GM23338 (cell line): ENCODE measurements around the gene MCTP1. TPM values are rescaled to one million over a fixed set of nuclear protein-coding genes. Genes with fewer than 3 reads are reported as not detected.

ENCODE experiments used
- ATAC-seq: fragments of 200-7000 bp; cut with Tn5 transposase; 3 replicates; pipeline ENCODE4 v1.9.1; 2020
- DNase-seq: peaks from one replicate; pipeline ENCODE4 v3.0.0-alpha.2; 2015; ENCODE audit warnings: low spot score
- H2AFZ ChIP-seq: fragments of 200-600 bp; sonication (generic); 2 replicates; pipeline ENCODE4 v1.8.0; 2016; ENCODE audit warnings: antibody characterized with exemption, mild to moderate bottlenecking, moderate library complexity
- H3F3A ChIP-seq: fragments of 200-600 bp; sonication (generic); replicated peaks from 2 replicates; pipeline ENCODE4 v1.8.0; 2017; ENCODE audit warnings: antibody characterized with exemption, mixed run types, low read depth
- H3K27ac ChIP-seq: fragments of 200-600 bp; sonication (generic); 2 replicates; pipeline ENCODE4 v1.6.1; 2016; ENCODE audit warnings: low read depth
- H3K27me3 ChIP-seq: fragments of 200-600 bp; sonication (generic); 2 replicates; pipeline ENCODE4 v1.8.0; 2016; ENCODE audit warnings: mild to moderate bottlenecking, mixed run types, moderate library complexity; ENCODE audit not compliant: insufficient read depth
- H3K36me3 ChIP-seq: fragments of 200-600 bp; sonication (generic); 2 replicates; pipeline ENCODE4 v1.8.0; 2016; ENCODE audit warnings: mild to moderate bottlenecking; ENCODE audit not compliant: insufficient read depth
- H3K4me1 ChIP-seq: fragments of 200-600 bp; sonication (generic); 2 replicates; pipeline ENCODE4 v1.8.0; 2016; ENCODE audit warnings: mild to moderate bottlenecking, moderate library complexity; ENCODE audit not compliant: insufficient read depth
- H3K4me2 ChIP-seq: fragments of 200-600 bp; sonication (generic); 2 replicates; pipeline ENCODE4 v1.7.1; 2017; ENCODE audit warnings: mixed run types
- H3K4me3 ChIP-seq: fragments of 200-600 bp; sonication (generic); 2 replicates; pipeline ENCODE4 v1.6.1; 2016; ENCODE audit warnings: mixed run types
- H3K79me2 ChIP-seq: fragments of 200-600 bp; sonication (generic); replicated peaks from 2 replicates; pipeline ENCODE4 v1.8.0; 2017; ENCODE audit warnings: mild to moderate bottlenecking; ENCODE audit not compliant: insufficient read depth
- H3K9me2 ChIP-seq: fragments of 200-600 bp; sonication (generic); 2 replicates; pipeline ENCODE4 v1.8.0; 2017; ENCODE audit not compliant: insufficient read depth
- H4K20me1 ChIP-seq: fragments of 200-600 bp; sonication (generic); replicated peaks from 2 replicates; pipeline ENCODE4 v1.8.0; 2017; ENCODE audit warnings: mild to moderate bottlenecking; ENCODE audit not compliant: insufficient read depth
- H3K27ac Mint-ChIP-seq: 2 replicates; pipeline ENCODE4 v1.8.0; 2020; ENCODE audit warnings: inconsistent platforms, mild to moderate bottlenecking, moderate library complexity, mixed read lengths
- H3K27me3 Mint-ChIP-seq: 3 replicates; pipeline ENCODE4 v1.8.0; 2022; ENCODE audit warnings: low read depth, mild to moderate bottlenecking, moderate library complexity, mixed read lengths, inconsistent platforms; ENCODE audit not compliant: insufficient read depth, poor library complexity
- H3K36me3 Mint-ChIP-seq: 3 replicates; pipeline ENCODE4 v1.8.0; 2021; ENCODE audit warnings: low read depth, mild to moderate bottlenecking, inconsistent platforms, moderate library complexity, mixed read lengths
- H3K4me1 Mint-ChIP-seq: 3 replicates; pipeline ENCODE4 v1.8.0; 2020; ENCODE audit warnings: mild to moderate bottlenecking, inconsistent platforms, mixed read lengths
- H3K4me3 Mint-ChIP-seq: 3 replicates; pipeline ENCODE4 v1.8.0; 2021; ENCODE audit warnings: moderate library complexity, mild to moderate bottlenecking, inconsistent platforms, mixed read lengths
- H3K9me3 Mint-ChIP-seq: 3 replicates; pipeline ENCODE4 v1.8.0; 2020; ENCODE audit warnings: moderate library complexity, mild to moderate bottlenecking, inconsistent platforms, mixed read lengths
- CREB1 ChIP-seq: fragments of 250-450 bp; sonication (Bioruptor Pico); IDR thresholded peaks from 2 replicates; pipeline ENCODE4 v1.5.0; 2020; ENCODE audit warnings: low read depth, mild to moderate bottlenecking, moderate library complexity
- EZH2 ChIP-seq: fragments of 200-600 bp; sonication (generic); IDR thresholded peaks from one replicate; pipeline ENCODE4 v1.8.0; 2017; ENCODE audit warnings: antibody characterized with exemption, mild to moderate bottlenecking, low read depth; ENCODE audit not compliant: unreplicated experiment
- EZH2phosphoT487 ChIP-seq: fragments of 200-600 bp; sonication (generic); IDR thresholded peaks from one replicate; pipeline ENCODE4 v1.8.1; 2018; ENCODE audit warnings: antibody characterized with exemption; ENCODE audit not compliant: unreplicated experiment
- JUNB ChIP-seq: IDR thresholded peaks from one replicate; pipeline ENCODE4 v1.6.1; 2016; ENCODE audit warnings: antibody characterized with exemption; ENCODE audit not compliant: unreplicated experiment
- NANOG ChIP-seq: IDR thresholded peaks from 2 replicates; pipeline ENCODE4 v1.6.1; 2016; ENCODE audit warnings: antibody characterized with exemption, borderline replicate concordance
- POLR2AphosphoS5 ChIP-seq: IDR thresholded peaks from 2 replicates; pipeline ENCODE4 v1.6.1; 2016; ENCODE audit warnings: antibody characterized with exemption, low read depth
- STAT1 ChIP-seq: IDR thresholded peaks from one replicate; pipeline ENCODE4 v1.6.1; 2016; ENCODE audit warnings: antibody characterized with exemption; ENCODE audit not compliant: unreplicated experiment
- ZNF114 ChIP-seq: fragments of 250-450 bp; sonication (Bioruptor Pico); IDR thresholded peaks from 2 replicates; pipeline ENCODE4 v1.5.0; 2020; ENCODE audit warnings: mild to moderate bottlenecking, moderate library complexity
- ZNF331 ChIP-seq: fragments of 250-450 bp; sonication (Bioruptor Pico); IDR thresholded peaks from 2 replicates; pipeline ENCODE4 v1.5.0; 2020; ENCODE audit warnings: low read depth, mild to moderate bottlenecking, moderate library complexity
- polyA plus RNA-seq: library from polyadenylated mRNA; unstranded; fragments of >200 nt; fragmentation: Nextera tagmentation; extraction: Ambion mirVana; gene quantifications from 2 replicates; pipeline ENCODE4 v1.2.1, GENCODE V29; 2016
- total RNA-seq: library from RNA; depleted of rRNA; stranded (reverse); fragments of >200 nt; shearing (Covaris generic); gene quantifications from 2 replicates; pipeline ENCODE4 v1.2.3, GENCODE V29; 2014
- TF ChIP-seq, protein P1 (sequence below), 2 experiments: fragments of 200-600 bp in 1 of 2; sonication (generic) in 1 of 2; conservative IDR thresholded peaks; 2 replicates each; pipeline versions ENCODE4 v1.5.1 to v1.6.1; 2016 to 2017; ENCODE audit warnings: antibody characterized with exemption in 2 of 2, low read depth in 2 of 2, mild to moderate bottlenecking in 2 of 2, moderate library complexity in 1 of 2
- TF ChIP-seq, protein P2 (sequence below): fragments of 250-450 bp; sonication (Bioruptor Pico); IDR thresholded peaks from 2 replicates; pipeline ENCODE4 v1.5.0; 2020; ENCODE audit warnings: mild to moderate bottlenecking, moderate library complexity
- TF ChIP-seq, protein P3 (sequence below): IDR thresholded peaks from one replicate; pipeline ENCODE4 v1.6.1; 2018; ENCODE audit warnings: antibody characterized with exemption; ENCODE audit not compliant: unreplicated experiment
- TF ChIP-seq, protein P4 (sequence below): IDR thresholded peaks from 2 replicates; pipeline ENCODE4 v1.6.1; 2016; ENCODE audit warnings: antibody characterized with exemption

MCTP1 gene
- total and polyA plus RNA-seq, 2 experiments from 2014 or later = 3.7 to 4.2 TPM

DNA sequence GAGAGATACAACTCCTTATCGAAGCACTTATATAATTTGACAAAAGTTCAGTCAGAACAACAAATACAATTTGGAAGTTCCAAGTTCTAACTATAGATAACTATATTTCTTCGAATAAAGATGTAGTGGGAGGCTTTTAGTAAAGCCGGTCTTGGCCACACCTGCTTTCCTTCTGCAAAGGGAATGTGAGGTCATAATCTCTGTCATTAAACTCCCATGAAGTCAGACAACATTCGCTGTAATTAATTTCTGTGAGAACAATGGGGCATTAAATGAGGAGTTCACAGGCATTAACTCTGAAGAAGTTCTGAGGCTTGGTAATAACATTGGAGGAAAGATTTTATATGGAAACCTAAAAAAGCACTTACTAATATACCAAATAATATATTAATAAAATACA is 67.5 kb downstream of the MCTP1 start:
- Histone ChIP-seq H3K27ac (no peak overlapping the region), H3K4me1 (peaks cover 4% of the 10 kb centered on the region; the same call in 1 of the 2 replicates), H4K20me1 (no peaks in the 10 kb centered on the region), H3K4me2 (no peak overlapping the region), H2AFZ (no peak overlapping the region), H3K27me3 (no peaks in the 10 kb centered on the region), H3F3A (no peaks in the 10 kb centered on the region), H3K36me3 (no peaks in the 10 kb centered on the region), H3K9me2 (no peaks in the 10 kb centered on the region), H3K4me3 (no peak overlapping the region), H3K79me2 (no peaks in the 10 kb centered on the region)
- no peak for ATAC-seq
- Mint-ChIP-seq H3K27me3 (no peaks in the 10 kb centered on the region), H3K27ac (no peak overlapping the region), H3K4me3 (no peak overlapping the region), H3K9me3 (peaks cover 6% of the 10 kb centered on the region; the same call in 2 of the 3 replicates), H3K4me1 (peaks cover 15% of the 10 kb centered on the region), H3K36me3 (peaks cover 4% of the 10 kb centered on the region; the same call in 1 of the 3 replicates)
- TF ChIP-seq EZH2phosphoT487 = no peak
- TF ChIP-seq ZNF114 (CRISPR knock-in tag) = no peak
- TF ChIP-seq ZNF331 (CRISPR knock-in tag) = no peak
- no peak for TF ChIP-seq NANOG
- TF ChIP-seq, protein P1, sequence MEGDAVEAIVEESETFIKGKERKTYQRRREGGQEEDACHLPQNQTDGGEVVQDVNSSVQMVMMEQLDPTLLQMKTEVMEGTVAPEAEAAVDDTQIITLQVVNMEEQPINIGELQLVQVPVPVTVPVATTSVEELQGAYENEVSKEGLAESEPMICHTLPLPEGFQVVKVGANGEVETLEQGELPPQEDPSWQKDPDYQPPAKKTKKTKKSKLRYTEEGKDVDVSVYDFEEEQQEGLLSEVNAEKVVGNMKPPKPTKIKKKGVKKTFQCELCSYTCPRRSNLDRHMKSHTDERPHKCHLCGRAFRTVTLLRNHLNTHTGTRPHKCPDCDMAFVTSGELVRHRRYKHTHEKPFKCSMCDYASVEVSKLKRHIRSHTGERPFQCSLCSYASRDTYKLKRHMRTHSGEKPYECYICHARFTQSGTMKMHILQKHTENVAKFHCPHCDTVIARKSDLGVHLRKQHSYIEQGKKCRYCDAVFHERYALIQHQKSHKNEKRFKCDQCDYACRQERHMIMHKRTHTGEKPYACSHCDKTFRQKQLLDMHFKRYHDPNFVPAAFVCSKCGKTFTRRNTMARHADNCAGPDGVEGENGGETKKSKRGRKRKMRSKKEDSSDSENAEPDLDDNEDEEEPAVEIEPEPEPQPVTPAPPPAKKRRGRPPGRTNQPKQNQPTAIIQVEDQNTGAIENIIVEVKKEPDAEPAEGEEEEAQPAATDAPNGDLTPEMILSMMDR (conservative IDR thresholded peaks at IDR 0.05; ENCODE audit: low read depth in 2 of 2) = no peak
- TF ChIP-seq, protein P2, sequence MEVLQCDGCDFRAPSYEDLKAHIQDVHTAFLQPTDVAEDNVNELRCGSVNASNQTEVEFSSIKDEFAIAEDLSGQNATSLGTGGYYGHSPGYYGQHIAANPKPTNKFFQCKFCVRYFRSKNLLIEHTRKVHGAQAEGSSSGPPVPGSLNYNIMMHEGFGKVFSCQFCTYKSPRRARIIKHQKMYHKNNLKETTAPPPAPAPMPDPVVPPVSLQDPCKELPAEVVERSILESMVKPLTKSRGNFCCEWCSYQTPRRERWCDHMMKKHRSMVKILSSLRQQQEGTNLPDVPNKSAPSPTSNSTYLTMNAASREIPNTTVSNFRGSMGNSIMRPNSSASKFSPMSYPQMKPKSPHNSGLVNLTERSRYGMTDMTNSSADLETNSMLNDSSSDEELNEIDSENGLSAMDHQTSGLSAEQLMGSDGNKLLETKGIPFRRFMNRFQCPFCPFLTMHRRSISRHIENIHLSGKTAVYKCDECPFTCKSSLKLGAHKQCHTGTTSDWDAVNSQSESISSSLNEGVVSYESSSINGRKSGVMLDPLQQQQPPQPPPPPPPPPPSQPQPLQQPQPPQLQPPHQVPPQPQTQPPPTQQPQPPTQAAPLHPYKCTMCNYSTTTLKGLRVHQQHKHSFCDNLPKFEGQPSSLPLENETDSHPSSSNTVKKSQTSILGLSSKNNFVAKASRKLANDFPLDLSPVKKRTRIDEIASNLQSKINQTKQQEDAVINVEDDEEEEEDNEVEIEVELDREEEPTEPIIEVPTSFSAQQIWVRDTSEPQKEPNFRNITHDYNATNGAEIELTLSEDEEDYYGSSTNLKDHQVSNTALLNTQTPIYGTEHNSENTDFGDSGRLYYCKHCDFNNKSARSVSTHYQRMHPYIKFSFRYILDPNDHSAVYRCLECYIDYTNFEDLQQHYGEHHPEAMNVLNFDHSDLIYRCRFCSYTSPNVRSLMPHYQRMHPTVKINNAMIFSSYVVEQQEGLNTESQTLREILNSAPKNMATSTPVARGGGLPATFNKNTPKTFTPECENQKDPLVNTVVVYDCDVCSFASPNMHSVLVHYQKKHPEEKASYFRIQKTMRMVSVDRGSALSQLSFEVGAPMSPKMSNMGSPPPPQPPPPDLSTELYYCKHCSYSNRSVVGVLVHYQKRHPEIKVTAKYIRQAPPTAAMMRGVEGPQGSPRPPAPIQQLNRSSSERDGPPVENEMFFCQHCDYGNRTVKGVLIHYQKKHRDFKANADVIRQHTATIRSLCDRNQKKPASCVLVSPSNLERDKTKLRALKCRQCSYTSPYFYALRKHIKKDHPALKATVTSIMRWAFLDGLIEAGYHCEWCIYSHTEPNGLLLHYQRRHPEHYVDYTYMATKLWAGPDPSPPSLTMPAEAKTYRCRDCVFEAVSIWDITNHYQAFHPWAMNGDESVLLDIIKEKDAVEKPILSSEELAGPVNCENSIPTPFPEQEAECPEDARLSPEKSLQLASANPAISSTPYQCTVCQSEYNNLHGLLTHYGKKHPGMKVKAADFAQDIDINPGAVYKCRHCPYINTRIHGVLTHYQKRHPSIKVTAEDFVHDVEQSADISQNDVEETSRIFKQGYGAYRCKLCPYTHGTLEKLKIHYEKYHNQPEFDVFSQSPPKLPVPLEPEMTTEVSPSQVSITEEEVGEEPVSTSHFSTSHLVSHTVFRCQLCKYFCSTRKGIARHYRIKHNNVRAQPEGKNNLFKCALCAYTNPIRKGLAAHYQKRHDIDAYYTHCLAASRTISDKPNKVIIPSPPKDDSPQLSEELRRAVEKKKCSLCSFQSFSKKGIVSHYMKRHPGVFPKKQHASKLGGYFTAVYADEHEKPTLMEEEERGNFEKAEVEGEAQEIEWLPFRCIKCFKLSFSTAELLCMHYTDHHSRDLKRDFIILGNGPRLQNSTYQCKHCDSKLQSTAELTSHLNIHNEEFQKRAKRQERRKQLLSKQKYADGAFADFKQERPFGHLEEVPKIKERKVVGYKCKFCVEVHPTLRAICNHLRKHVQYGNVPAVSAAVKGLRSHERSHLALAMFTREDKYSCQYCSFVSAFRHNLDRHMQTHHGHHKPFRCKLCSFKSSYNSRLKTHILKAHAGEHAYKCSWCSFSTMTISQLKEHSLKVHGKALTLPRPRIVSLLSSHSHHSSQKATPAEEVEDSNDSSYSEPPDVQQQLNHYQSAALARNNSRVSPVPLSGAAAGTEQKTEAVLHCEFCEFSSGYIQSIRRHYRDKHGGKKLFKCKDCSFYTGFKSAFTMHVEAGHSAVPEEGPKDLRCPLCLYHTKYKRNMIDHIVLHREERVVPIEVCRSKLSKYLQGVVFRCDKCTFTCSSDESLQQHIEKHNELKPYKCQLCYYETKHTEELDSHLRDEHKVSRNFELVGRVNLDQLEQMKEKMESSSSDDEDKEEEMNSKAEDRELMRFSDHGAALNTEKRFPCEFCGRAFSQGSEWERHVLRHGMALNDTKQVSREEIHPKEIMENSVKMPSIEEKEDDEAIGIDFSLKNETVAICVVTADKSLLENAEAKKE (CRISPR knock-in tag) = no peak
- TF ChIP-seq, protein P3, sequence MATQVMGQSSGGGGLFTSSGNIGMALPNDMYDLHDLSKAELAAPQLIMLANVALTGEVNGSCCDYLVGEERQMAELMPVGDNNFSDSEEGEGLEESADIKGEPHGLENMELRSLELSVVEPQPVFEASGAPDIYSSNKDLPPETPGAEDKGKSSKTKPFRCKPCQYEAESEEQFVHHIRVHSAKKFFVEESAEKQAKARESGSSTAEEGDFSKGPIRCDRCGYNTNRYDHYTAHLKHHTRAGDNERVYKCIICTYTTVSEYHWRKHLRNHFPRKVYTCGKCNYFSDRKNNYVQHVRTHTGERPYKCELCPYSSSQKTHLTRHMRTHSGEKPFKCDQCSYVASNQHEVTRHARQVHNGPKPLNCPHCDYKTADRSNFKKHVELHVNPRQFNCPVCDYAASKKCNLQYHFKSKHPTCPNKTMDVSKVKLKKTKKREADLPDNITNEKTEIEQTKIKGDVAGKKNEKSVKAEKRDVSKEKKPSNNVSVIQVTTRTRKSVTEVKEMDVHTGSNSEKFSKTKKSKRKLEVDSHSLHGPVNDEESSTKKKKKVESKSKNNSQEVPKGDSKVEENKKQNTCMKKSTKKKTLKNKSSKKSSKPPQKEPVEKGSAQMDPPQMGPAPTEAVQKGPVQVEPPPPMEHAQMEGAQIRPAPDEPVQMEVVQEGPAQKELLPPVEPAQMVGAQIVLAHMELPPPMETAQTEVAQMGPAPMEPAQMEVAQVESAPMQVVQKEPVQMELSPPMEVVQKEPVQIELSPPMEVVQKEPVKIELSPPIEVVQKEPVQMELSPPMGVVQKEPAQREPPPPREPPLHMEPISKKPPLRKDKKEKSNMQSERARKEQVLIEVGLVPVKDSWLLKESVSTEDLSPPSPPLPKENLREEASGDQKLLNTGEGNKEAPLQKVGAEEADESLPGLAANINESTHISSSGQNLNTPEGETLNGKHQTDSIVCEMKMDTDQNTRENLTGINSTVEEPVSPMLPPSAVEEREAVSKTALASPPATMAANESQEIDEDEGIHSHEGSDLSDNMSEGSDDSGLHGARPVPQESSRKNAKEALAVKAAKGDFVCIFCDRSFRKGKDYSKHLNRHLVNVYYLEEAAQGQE = no peak
- no peak for TF ChIP-seq JUNB
- no peak for TF ChIP-seq CREB1 (CRISPR knock-in tag)
- TF ChIP-seq POLR2AphosphoS5 = no peak
- no peak for TF ChIP-seq EZH2
- TF ChIP-seq, protein P4, sequence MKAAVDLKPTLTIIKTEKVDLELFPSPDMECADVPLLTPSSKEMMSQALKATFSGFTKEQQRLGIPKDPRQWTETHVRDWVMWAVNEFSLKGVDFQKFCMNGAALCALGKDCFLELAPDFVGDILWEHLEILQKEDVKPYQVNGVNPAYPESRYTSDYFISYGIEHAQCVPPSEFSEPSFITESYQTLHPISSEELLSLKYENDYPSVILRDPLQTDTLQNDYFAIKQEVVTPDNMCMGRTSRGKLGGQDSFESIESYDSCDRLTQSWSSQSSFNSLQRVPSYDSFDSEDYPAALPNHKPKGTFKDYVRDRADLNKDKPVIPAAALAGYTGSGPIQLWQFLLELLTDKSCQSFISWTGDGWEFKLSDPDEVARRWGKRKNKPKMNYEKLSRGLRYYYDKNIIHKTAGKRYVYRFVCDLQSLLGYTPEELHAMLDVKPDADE = no peak
- TF ChIP-seq STAT1 = no peak
- DNase-seq = no peak
